ENCODE results near the gene COQ8A.

- no peak for TF ChIP-seq CTCF (IDR thresholded peaks at IDR 0.05; ENCODE audit: insufficient read depth, low read length)
- no peak for TF ChIP-seq POLR2AphosphoS5 (IDR thresholded peaks at IDR 0.05; ENCODE audit: low read depth)
Measured at GRCh38 chr1:226983247-226983991, 43.3 kb downstream of the COQ8A start.
